ENCODE data around the gene CCDC182.

CCDC182 gene

GRCh38 chr17:57739402-57740234 is 5.5 kb downstream of the CCDC182 start:
- ChIA-PET POLR2A (no interaction called here), CTCF (interaction anchor here (0.6 to 2.5 kb wide), 5 partner anchors 44 to 611 kb away, joined by 3 to 19 read pairs (median 4); no protein-coding TSS in a partner anchor)
- no peak for TF ChIP-seq CTCF (IDR thresholded peaks at IDR 0.05; ENCODE audit: insufficient read depth, low read length, missing control alignments)
- DNase-seq (ENCODE audit: low read depth, low spot score): no peak
- H3K4me3 ChIP-seq (ENCODE audit: low read depth, low read length): no peak overlapping the region

- no peak overlapping the region for H3K4me3 ChIP-seq (ENCODE audit: low read depth, low read length)
- ChIA-PET POLR2A (no interaction called here), CTCF (interaction anchor here (1.4 to 2.3 kb wide), 2 partner anchors 10 to 493 kb away, joined by 8 to 9 read pairs; no protein-coding TSS in a partner anchor)
- DNase-seq (ENCODE audit: low read depth, low spot score): no peak
- no peak for TF ChIP-seq CTCF (IDR thresholded peaks at IDR 0.05; ENCODE audit: insufficient read depth, low read length, missing control alignments)
Measured at GRCh38 chr17:57737450-57737849, 7.6 kb downstream of the CCDC182 start.

GRCh38 chr17:57735707-57736106 is 9.4 kb downstream of the CCDC182 start:
- CTCF ChIA-PET: interaction anchor here (1.4 to 2.3 kb wide), 2 partner anchors 11 to 492 kb away, joined by 8 to 9 read pairs; no protein-coding TSS in a partner anchor
- H3K4me3 ChIP-seq (ENCODE audit: low read depth, low read length): no peak overlapping the region
- no peak for DNase-seq (ENCODE audit: low read depth, low spot score)
- peak; percentile 31 for TF ChIP-seq CTCF (IDR thresholded peaks at IDR 0.05; ENCODE audit: insufficient read depth, low read length, missing control alignments)
- POLR2A ChIA-PET: no interaction called here

GRCh38 chr17:57735230-57735629 is 9.9 kb downstream of the CCDC182 start:
- no peak for TF ChIP-seq CTCF (IDR thresholded peaks at IDR 0.05; ENCODE audit: insufficient read depth, low read length, missing control alignments)
- ChIA-PET CTCF (no interaction called here), POLR2A (no interaction called here)
- no peak for DNase-seq (ENCODE audit: low read depth, low spot score)
- no peak overlapping the region for H3K4me3 ChIP-seq (ENCODE audit: low read depth, low read length)

- CTCF ChIA-PET: no interaction called here
- H3K4me3 ChIP-seq (ENCODE audit: low read depth, low read length): no peak overlapping the region
- POLR2A ChIA-PET: no interaction called here
- DNase-seq (ENCODE audit: low read depth, low spot score): no peak
- TF ChIP-seq CTCF (IDR thresholded peaks at IDR 0.05; ENCODE audit: insufficient read depth, low read length, missing control alignments): no peak
Measured at GRCh38 chr17:57733085-57733484, 12.0 kb downstream of the CCDC182 start.

GRCh38 chr17:57732062-57732461 is 13.0 kb downstream of the CCDC182 start:
- H3K4me3 ChIP-seq (ENCODE audit: low read depth, low read length): no peak overlapping the region
- ChIA-PET POLR2A (no interaction called here), CTCF (interaction anchor here (0.6 to 1.5 kb wide), 4 partner anchors 16 to 588 kb away, joined by 3 to 6 read pairs (median 4); no protein-coding TSS in a partner anchor)
- TF ChIP-seq CTCF (IDR thresholded peaks at IDR 0.05; ENCODE audit: insufficient read depth, low read length, missing control alignments): no peak
- no peak for DNase-seq (ENCODE audit: low read depth, low spot score)

Measured in AG04449 (cell line).